WTC11 (cell line): ENCODE results near the gene GPC4. TPM values are rescaled to one million over a fixed set of nuclear protein-coding genes. Genes with fewer than 3 reads are reported as not detected.

ENCODE experiments used
- ATAC-seq: fragments of 200-7000 bp; cut with Tn5 transposase; 2 replicates; pipeline ENCODE4 v1.10.0; 2021; ENCODE audit warnings: mild to moderate bottlenecking, moderate library complexity
- CTCF ChIA-PET: fragments of 300-600 bp; sonication (Branson Sonifier 250); formaldehyde crosslinking; loops from one replicate; lab custom pipeline; 2021; ENCODE audit warnings: antibody characterized with exemption; lab: Charles Lee
- POLR2A ChIA-PET: fragments of 350-600 bp; sonication (Branson Sonifier 250); formaldehyde crosslinking; loops from one replicate; lab custom pipeline; 2021; ENCODE audit warnings: antibody characterized with exemption; lab: Charles Lee
- DNase-seq: peaks from one replicate; pipeline ENCODE4 v3.0.0; 2021; ENCODE audit warnings: low spot score
- H3K27ac Mint-ChIP-seq: 2 replicates; pipeline ENCODE4 v1.8.0; 2021; ENCODE audit warnings: mixed read lengths
- H3K27me3 Mint-ChIP-seq: 2 replicates; pipeline ENCODE4 v1.8.0; 2021; ENCODE audit warnings: low read depth, mild to moderate bottlenecking, moderate library complexity, mixed read lengths
- H3K36me3 Mint-ChIP-seq: 2 replicates; pipeline ENCODE4 v1.8.0; 2021; ENCODE audit warnings: mixed read lengths
- H3K4me1 Mint-ChIP-seq: 2 replicates; pipeline ENCODE4 v1.8.0; 2022; ENCODE audit warnings: mixed read lengths
- H3K4me3 Mint-ChIP-seq: 2 replicates; pipeline ENCODE4 v1.8.0; 2021; ENCODE audit warnings: mild to moderate bottlenecking, moderate library complexity, mixed read lengths
- H3K9me3 Mint-ChIP-seq: 2 replicates; pipeline ENCODE4 v1.8.0; 2021; ENCODE audit warnings: mixed read lengths
- E2F5 ChIP-seq: sonication (generic); formaldehyde crosslinking; IDR thresholded peaks from 2 replicates; pipeline ENCODE4 v1.8.1; 2022; ENCODE audit warnings: mild to moderate bottlenecking, moderate library complexity, missing genetic modification reagents
- FOXP1 ChIP-seq: sonication (generic); formaldehyde crosslinking; IDR thresholded peaks from 2 replicates; pipeline ENCODE4 v1.8.0; 2022; ENCODE audit warnings: missing genetic modification reagents, mild to moderate bottlenecking, moderate library complexity, borderline replicate concordance
- FOXP4 ChIP-seq: sonication (generic); formaldehyde crosslinking; IDR thresholded peaks from 2 replicates; pipeline ENCODE4 v1.8.0; 2022; ENCODE audit warnings: mild to moderate bottlenecking, missing genetic modification reagents
- JAZF1 ChIP-seq: fragments of 250-450 bp; sonication (Bioruptor Pico); IDR thresholded peaks from 2 replicates; pipeline ENCODE4 v1.9.0; 2021; ENCODE audit warnings: moderate library complexity, mild to moderate bottlenecking, inconsistent platforms
- MXD4 ChIP-seq: fragments of 250-450 bp; sonication (Bioruptor Pico); IDR thresholded peaks from 2 replicates; pipeline ENCODE4 v1.8.0; 2021; ENCODE audit warnings: mild to moderate bottlenecking, moderate library complexity, borderline replicate concordance
- MYBL2 ChIP-seq: sonication (generic); formaldehyde crosslinking; IDR thresholded peaks from 2 replicates; pipeline ENCODE4 v1.8.1; 2023; ENCODE audit warnings: mild to moderate bottlenecking, moderate library complexity, missing genetic modification reagents
- NFYB ChIP-seq: sonication (generic); formaldehyde crosslinking; conservative IDR thresholded peaks from 2 replicates; pipeline ENCODE4 v1.8.0; 2022; ENCODE audit warnings: low read depth, missing genetic modification reagents
- RORB ChIP-seq: fragments of 250-450 bp; sonication (Bioruptor Pico); IDR thresholded peaks from 2 replicates; pipeline ENCODE4 v1.9.0; 2021; ENCODE audit warnings: mild to moderate bottlenecking
- SOX15 ChIP-seq: fragments of 250-450 bp; sonication (Bioruptor Pico); IDR thresholded peaks from 2 replicates; pipeline ENCODE4 v1.9.0; 2021; ENCODE audit warnings: mild to moderate bottlenecking
- STAT6 ChIP-seq: sonication (generic); formaldehyde crosslinking; conservative IDR thresholded peaks from 2 replicates; pipeline ENCODE4 v1.8.1; 2023; ENCODE audit warnings: mild to moderate bottlenecking, low read depth, missing genetic modification reagents, moderate library complexity
- TCF7 ChIP-seq: sonication (generic); formaldehyde crosslinking; IDR thresholded peaks from 2 replicates; pipeline ENCODE4 v1.8.0; 2022; ENCODE audit warnings: mild to moderate bottlenecking, low read depth, missing genetic modification reagents, moderate library complexity
- TP53 ChIP-seq: sonication (generic); formaldehyde crosslinking; IDR thresholded peaks from 2 replicates; pipeline ENCODE4 v1.8.1; 2023; ENCODE audit warnings: mild to moderate bottlenecking, missing genetic modification reagents
- ZNF121 ChIP-seq: sonication (generic); formaldehyde crosslinking; IDR thresholded peaks from 2 replicates; pipeline ENCODE4 v1.8.0; 2023; ENCODE audit warnings: missing genetic modification reagents
- ZNF532 ChIP-seq: fragments of 250-450 bp; sonication (Bioruptor Pico); IDR thresholded peaks from 2 replicates; pipeline ENCODE4 v1.9.0; 2021; ENCODE audit warnings: mild to moderate bottlenecking, borderline replicate concordance
- total RNA-seq: library from RNA; stranded (reverse); gene quantifications from 3 replicates; pipeline ENCODE4 v1.2.3, GENCODE V29; 2021
- TF ChIP-seq, protein P1 (sequence below): sonication (generic); formaldehyde crosslinking; IDR thresholded peaks from 2 replicates; pipeline ENCODE4 v1.8.0; 2022; ENCODE audit warnings: mild to moderate bottlenecking, missing genetic modification reagents
- TF ChIP-seq, protein P2 (sequence below): sonication (generic); formaldehyde crosslinking; IDR thresholded peaks from 2 replicates; pipeline ENCODE4 v1.8.0; 2022; ENCODE audit warnings: mild to moderate bottlenecking, missing genetic modification reagents

GPC4 gene
- total RNA-seq, 1 experiment from 2014 or later, result 144 TPM

DNA sequence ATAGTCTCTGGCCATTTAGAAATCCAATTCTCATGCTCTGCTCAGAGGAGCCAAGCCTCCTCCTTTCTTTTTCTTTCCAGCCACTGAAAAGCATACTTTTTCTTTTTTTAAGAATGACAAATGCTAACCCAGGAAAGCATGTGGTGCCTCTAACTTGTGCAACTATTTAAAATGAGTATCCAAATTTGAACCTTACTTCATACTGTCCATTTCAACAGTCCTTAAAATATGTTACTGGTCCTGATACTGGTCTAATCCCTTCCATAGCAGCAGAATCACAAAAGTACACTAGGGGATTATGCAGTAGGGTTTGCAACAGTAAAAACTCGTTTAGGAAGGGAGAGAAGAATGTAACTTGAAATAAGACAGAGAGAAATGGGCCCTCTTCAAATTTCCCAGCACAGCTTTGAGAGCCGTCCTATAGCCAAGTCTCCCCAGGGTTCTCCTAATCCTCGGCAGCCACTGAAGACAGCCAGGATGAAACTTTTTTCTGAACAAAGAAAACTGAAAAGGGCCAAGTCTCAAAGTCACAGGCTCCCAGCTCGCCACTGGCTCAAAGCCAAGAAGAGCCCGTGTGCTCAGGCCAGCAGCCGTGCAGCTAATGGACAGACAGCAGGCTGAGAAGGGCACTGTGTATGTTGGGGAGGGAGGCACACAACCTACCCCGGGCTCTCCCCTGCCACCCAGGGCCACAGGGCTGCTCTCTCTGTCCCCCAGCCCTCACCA lies 39.5 kb downstream of the GPC4 start:
- Mint-ChIP-seq H3K9me3 (no peaks in the 10 kb centered on the region), H3K4me1 (peaks cover 81% of the 10 kb centered on the region), H3K27ac (peak overlapping the region; percentile 90; the same call in 1 of the 2 replicates), H3K4me3 (no peak overlapping the region; the same call in 1 of the 2 replicates), H3K27me3 (no peaks in the 10 kb centered on the region), H3K36me3 (0 out of 2 replicates have a peak, but pooled peaks cover 3% of the 10 kb centered on the region)
- no peak for TF ChIP-seq NFYB (CRISPR knock-in tag)
- TF ChIP-seq JAZF1, result no peak
- TF ChIP-seq, protein P1, sequence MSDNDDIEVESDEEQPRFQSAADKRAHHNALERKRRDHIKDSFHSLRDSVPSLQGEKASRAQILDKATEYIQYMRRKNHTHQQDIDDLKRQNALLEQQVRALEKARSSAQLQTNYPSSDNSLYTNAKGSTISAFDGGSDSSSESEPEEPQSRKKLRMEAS, result no peak
- TF ChIP-seq TCF7 (CRISPR knock-in tag), result no peak
- no peak for TF ChIP-seq E2F5 (CRISPR knock-in tag)
- no peak for TF ChIP-seq ZNF532 (CRISPR knock-in tag)
- no peak for TF ChIP-seq TP53 (CRISPR knock-in tag)
- no peak for TF ChIP-seq STAT6 (CRISPR knock-in tag)
- TF ChIP-seq, protein P2, sequence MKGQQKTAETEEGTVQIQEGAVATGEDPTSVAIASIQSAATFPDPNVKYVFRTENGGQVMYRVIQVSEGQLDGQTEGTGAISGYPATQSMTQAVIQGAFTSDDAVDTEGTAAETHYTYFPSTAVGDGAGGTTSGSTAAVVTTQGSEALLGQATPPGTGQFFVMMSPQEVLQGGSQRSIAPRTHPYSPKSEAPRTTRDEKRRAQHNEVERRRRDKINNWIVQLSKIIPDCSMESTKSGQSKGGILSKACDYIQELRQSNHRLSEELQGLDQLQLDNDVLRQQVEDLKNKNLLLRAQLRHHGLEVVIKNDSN (CRISPR knock-in tag), result no peak
- TF ChIP-seq RORB (CRISPR knock-in tag), result no peak
- TF ChIP-seq SOX15 (CRISPR knock-in tag), result no peak
- TF ChIP-seq FOXP1 (CRISPR knock-in tag), result no peak
- TF ChIP-seq ZNF121 (CRISPR knock-in tag), result no peak
- no peak for TF ChIP-seq FOXP4 (CRISPR knock-in tag)
- TF ChIP-seq MYBL2 (CRISPR knock-in tag), result no peak
- TF ChIP-seq MXD4 (CRISPR knock-in tag), result no peak
- DNase-seq (no peak), ATAC-seq (peak; percentile 32; the same call in 1 of the 2 replicates)
- ChIA-PET CTCF (interaction anchor here (0.5 kb wide), 1 partner anchor 272 kb away, joined by 4 read pairs; no protein-coding TSS in a partner anchor), POLR2A (no interaction called here)
